Spleen (tissue), 11 donors: ENCODE data around the gene S100B. TPM values are rescaled to one million over a fixed set of nuclear protein-coding genes. Genes with fewer than 3 reads are reported as not detected.

Source experiments
- DNase-seq: peaks from one replicate; pipeline ENCODE4 v3.0.0-alpha.2; 2020
- H3K27ac ChIP-seq, 8 donors: fragments of 200-600 bp; sonication (generic) in 7 of 8; 1 replicate in 4 of 8; 2 replicates in 4 of 8; pipeline versions ENCODE4 v1.5.0 to v1.8.0; 2016 to 2021; ENCODE audit warnings: inconsistent platforms in 4 of 8, mild to moderate bottlenecking in 4 of 8, moderate library complexity in 1 of 8
- H3K27me3 ChIP-seq, 7 donors: fragments of 200-600 bp; sonication (generic) in 6 of 7; replicated peaks in 1 of 7; 1 replicate in 4 of 7; 2 replicates in 3 of 7; pipeline versions ENCODE4 v1.5.0 to v1.8.0; 2016 to 2021; ENCODE audit warnings: inconsistent platforms in 3 of 7, mild to moderate bottlenecking in 1 of 7
- H3K36me3 ChIP-seq, 6 donors: fragments of 200-600 bp; sonication (generic) in 5 of 6; 1 replicate in 4 of 6; 2 replicates in 2 of 6; pipeline versions ENCODE4 v1.5.0 to v1.8.0; 2016 to 2021; ENCODE audit warnings: inconsistent platforms in 2 of 6
- H3K4me1 ChIP-seq, 6 donors: fragments of 200-600 bp; sonication (generic) in 5 of 6; 1 replicate in 3 of 6; 2 replicates in 3 of 6; pipeline versions ENCODE4 v1.5.0 to v1.8.0; 2016 to 2021; ENCODE audit warnings: inconsistent platforms in 3 of 6
- H3K4me3 ChIP-seq, 8 donors: fragments of 200-600 bp; sonication (generic) in 7 of 8; 1 replicate in 4 of 8; 2 replicates in 4 of 8; pipeline versions ENCODE4 v1.5.0 to v1.8.0; 2016 to 2021; ENCODE audit warnings: inconsistent platforms in 4 of 8, mild to moderate bottlenecking in 4 of 8, moderate library complexity in 2 of 8
- H3K9me3 ChIP-seq, 8 donors: fragments of 200-600 bp; sonication (generic) in 7 of 8; 1 replicate in 4 of 8; 2 replicates in 4 of 8; pipeline versions ENCODE4 v1.5.0 to v1.8.0; 2016 to 2021; ENCODE audit warnings: inconsistent platforms in 4 of 8
- CTCF ChIP-seq, 11 experiments: fragments of 200-600 bp in 7 of 11; fragments of 450-650 bp in 4 of 11; sonication (generic) in 4 of 11; IDR thresholded peaks in 8 of 11; conservative IDR thresholded peaks in 3 of 11; 1 replicate in 7 of 11; 2 replicates in 4 of 11; pipeline versions ENCODE4 v1.4.0 to v1.8.0; 2016 to 2021; ENCODE audit warnings: antibody characterized with exemption in 11 of 11, inconsistent platforms in 4 of 11, mild to moderate bottlenecking in 1 of 11
- POLR2A ChIP-seq, 3 donors: fragments of 450-650 bp; IDR thresholded peaks; one replicate each; pipeline ENCODE4 v1.5.1; 2017; ENCODE audit warnings: antibody characterized with exemption in 3 of 3, mild to moderate bottlenecking in 1 of 3
- POLR2AphosphoS5 ChIP-seq, 3 donors: sonication (generic); formaldehyde crosslinking; IDR thresholded peaks; one replicate each; pipeline ENCODE4 v1.5.1; 2017; ENCODE audit warnings: antibody characterized with exemption in 3 of 3
- WGBS, 5 donors: extraction: QIAGEN DNeasy Blood & Tissue Kit in 3 of 5; methylation state at CpG; one replicate each; pipeline versions ENCODE4 v1.1.5 to v1.1.7; 2013 to 2018; 5-methylcytosine and 5-hydroxymethylcytosine counted together
- intact Hi-C: fragments of 100-400 bp; cut with DNase I; formaldehyde crosslinking; loops from one replicate; pipeline ENCODE4 v1.15.0; 2023; ENCODE audit warnings: low total_unique reads
- polyA plus RNA-seq, 3 donors: library from polyadenylated mRNA; stranded (reverse); fragments of 200-250 nt; gene quantifications; one replicate each; pipeline ENCODE4 v1.2.1, GENCODE V29; 2013
- total RNA-seq, 7 donors: library from RNA; depleted of rRNA in 3 of 7; stranded (reverse); fragments of >200 nt in 3 of 7; fragmentation: NEBNext Ultra II Directional in 4 of 7; extraction: Animal tissue kit (Norgen Biotek cat#: 25700) in 4 of 7; gene quantifications; one replicate each; pipeline versions ENCODE4 v1.1.0 to v1.2.1, GENCODE V29; 2016 to 2021
- donor health status: healthy with polysubstance abuse.
- donor health status: DM: no; HTN: no; CAD: no; lungs with moderate emphysema.
- donor health status: DM: no; HTN: no; CAD: no.
- donor health status: Bipolar disorder and iron deficiency.
- donor health status: healthy.
- donor health status: DM: no; HTN: no; CAD: no.
- donor health status: DM: yes; HTN: yes; CAD: no.

Gene S100B
- total and polyA plus RNA-seq, 10 donors, result 9.7 to 46.0 (median 21.4) TPM

- H3K36me3 ChIP-seq, result peaks cover 16 to 100% (median 97%) of the 10 kb centered on the region in 6 donors
- WGBS, 5 donors, result 95 to 98% (median 96%) methylated on average over 13 to 19 of the region's 19 CpGs
- no peaks in the 10 kb centered on the region for H3K27me3 ChIP-seq
- no peak overlapping the region for H3K27ac ChIP-seq
- TF ChIP-seq POLR2AphosphoS5 (IDR thresholded peaks at IDR 0.05) (peak in 1 of 3 donors; percentile 44), POLR2A (IDR thresholded peaks at IDR 0.05) (no peak), CTCF (IDR thresholded peaks at IDR 0.05 in 8 of 11, conservative IDR thresholded peaks at IDR 0.05 in 3 of 11) (no peak)
- H3K9me3 ChIP-seq, result peaks cover 0 to 11% (median 6%) of the 10 kb centered on the region in 8 donors
- intact Hi-C loops, result no loop called here
- peak; percentile 58 for DNase-seq
- no peak overlapping the region for H3K4me3 ChIP-seq
- peaks cover 0 to 13% (median 0%) of the 10 kb centered on the region in 6 donors for H3K4me1 ChIP-seq
Observed at GRCh38 chr21:46649356-46649755, 44.5 kb upstream of the S100B start.

GRCh38 chr21:46648539-46648938 lies 43.7 kb upstream of the S100B start:
- H3K27ac ChIP-seq, result no peak overlapping the region
- peaks cover 16 to 100% (median 97%) of the 10 kb centered on the region in 6 donors for H3K36me3 ChIP-seq
- DNase-seq, result peak; percentile 45
- H3K27me3 ChIP-seq, result no peaks in the 10 kb centered on the region
- H3K9me3 ChIP-seq, result peaks cover 0 to 4% (median 0%) of the 10 kb centered on the region in 8 donors
- H3K4me1 ChIP-seq, result peaks cover 0 to 13% (median 0%) of the 10 kb centered on the region in 6 donors
- intact Hi-C loops, result no loop called here
- peak in 1 of 3 donors; percentile 55 for TF ChIP-seq POLR2AphosphoS5 (IDR thresholded peaks at IDR 0.05)
- no peak for TF ChIP-seq POLR2A (IDR thresholded peaks at IDR 0.05)
- 95 to 97% (median 97%) methylated on average over 27 of the region's 27 CpGs for WGBS, 5 donors
- H3K4me3 ChIP-seq, result no peak overlapping the region

GRCh38 chr21:46646541-46647154 lies 41.8 kb upstream of the S100B start:
- intact Hi-C loops, result no loop called here
- peaks cover 0 to 15% (median 0%) of the 10 kb centered on the region in 6 donors for H3K4me1 ChIP-seq
- H3K9me3 ChIP-seq, result no peaks in the 10 kb centered on the region
- no peaks in the 10 kb centered on the region for H3K27me3 ChIP-seq
- no peak for TF ChIP-seq POLR2AphosphoS5 (IDR thresholded peaks at IDR 0.05)
- no peak for TF ChIP-seq CTCF (IDR thresholded peaks at IDR 0.05 in 8 of 11, conservative IDR thresholded peaks at IDR 0.05 in 3 of 11)
- no peak for TF ChIP-seq POLR2A (IDR thresholded peaks at IDR 0.05)
- no peak overlapping the region for H3K27ac ChIP-seq
- peaks cover 12 to 100% (median 90%) of the 10 kb centered on the region in 6 donors for H3K36me3 ChIP-seq
- H3K4me3 ChIP-seq, result no peak overlapping the region
- 92 to 96% (median 95%) methylated on average over 9 of the region's 9 CpGs for WGBS, 5 donors
- DNase-seq, result no peak

GRCh38 chr21:46645840-46646239 lies 41.0 kb upstream of the S100B start:
- Histone ChIP-seq H3K9me3 (no peaks in the 10 kb centered on the region), H3K27me3 (no peaks in the 10 kb centered on the region), H3K36me3 (peaks cover 12 to 100% (median 90%) of the 10 kb centered on the region in 6 donors), H3K27ac (no peak overlapping the region), H3K4me1 (peaks cover 0 to 15% (median 0%) of the 10 kb centered on the region in 6 donors), H3K4me3 (no peak overlapping the region)
- WGBS, 5 donors, result 94 to 99% (median 98%) methylated on average over 5 of the region's 5 CpGs
- intact Hi-C loops, result no loop called here
- DNase-seq, result no peak
- no peak for TF ChIP-seq POLR2A (IDR thresholded peaks at IDR 0.05)
- TF ChIP-seq CTCF (IDR thresholded peaks at IDR 0.05 in 8 of 11, conservative IDR thresholded peaks at IDR 0.05 in 3 of 11), result no peak
- no peak for TF ChIP-seq POLR2AphosphoS5 (IDR thresholded peaks at IDR 0.05)
